Globus pallidus (tissue), 1 donor: ENCODE data around the gene FMNL2.
A peak's percentile ranks its signal among the peaks of the same experiment; 100 is the strongest.

Experiments used
- DNase-seq: peaks from one replicate; pipeline ENCODE4 v3.0.0-alpha.2; 2015; ENCODE audit warnings: low spot score

Gene FMNL2

GRCh38 chr2:152529420-152530115 is 194.6 kb downstream of the FMNL2 start:
- no peak for DNase-seq

DNA sequence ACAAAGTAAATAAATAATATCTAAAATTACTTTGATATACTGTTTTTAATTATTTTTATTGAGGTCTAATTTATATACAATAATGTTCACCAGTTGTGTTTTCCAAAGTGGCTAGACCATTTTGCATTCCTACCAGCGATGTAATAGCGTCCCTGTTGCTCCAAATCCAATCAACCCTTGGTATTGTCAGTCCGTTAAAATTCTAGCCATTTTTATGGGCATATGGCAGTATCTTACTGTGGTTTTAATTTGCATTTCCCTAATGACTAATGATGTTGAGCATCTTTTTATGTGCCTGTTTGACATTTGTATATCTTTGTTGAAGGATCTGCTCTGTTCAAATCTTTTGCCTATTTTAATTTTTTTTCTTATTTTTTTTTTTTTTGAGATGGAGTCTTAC is 197.3 kb downstream of the FMNL2 start:
- no peak for DNase-seq

GRCh38 chr2:152534460-152535135 is 199.6 kb downstream of the FMNL2 start:
- DNase-seq = no peak

DNA sequence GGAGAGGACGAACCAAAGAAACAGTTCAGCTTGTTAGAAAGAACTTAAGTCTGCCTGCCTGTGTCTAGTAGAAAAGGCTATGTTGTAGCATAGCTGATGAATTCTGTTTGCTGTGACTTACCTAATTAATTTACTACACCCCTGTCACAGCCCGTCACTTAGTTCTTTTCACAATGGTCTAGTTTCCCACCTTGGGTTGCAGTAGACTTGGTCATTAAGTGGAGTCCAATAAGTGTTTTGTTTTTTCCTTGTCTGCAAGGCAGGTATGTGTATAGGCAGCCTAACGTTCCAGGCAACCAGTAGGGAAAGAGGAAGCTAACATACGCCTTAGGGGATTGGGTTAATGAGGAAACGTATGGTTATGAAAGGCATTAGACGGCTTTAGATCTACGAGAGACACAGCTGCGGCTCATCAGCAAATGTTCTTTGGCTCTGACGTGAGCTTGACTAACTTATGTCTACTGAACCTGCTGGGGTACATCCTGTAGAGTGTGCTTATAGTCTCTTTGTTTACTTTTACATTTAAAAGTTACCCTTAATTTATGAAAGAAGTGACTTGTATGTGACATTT is 202.2 kb downstream of the FMNL2 start:
- no peak for DNase-seq

GRCh38 chr2:152539424-152539823 is 204.4 kb downstream of the FMNL2 start:
- no peak for DNase-seq

DNA sequence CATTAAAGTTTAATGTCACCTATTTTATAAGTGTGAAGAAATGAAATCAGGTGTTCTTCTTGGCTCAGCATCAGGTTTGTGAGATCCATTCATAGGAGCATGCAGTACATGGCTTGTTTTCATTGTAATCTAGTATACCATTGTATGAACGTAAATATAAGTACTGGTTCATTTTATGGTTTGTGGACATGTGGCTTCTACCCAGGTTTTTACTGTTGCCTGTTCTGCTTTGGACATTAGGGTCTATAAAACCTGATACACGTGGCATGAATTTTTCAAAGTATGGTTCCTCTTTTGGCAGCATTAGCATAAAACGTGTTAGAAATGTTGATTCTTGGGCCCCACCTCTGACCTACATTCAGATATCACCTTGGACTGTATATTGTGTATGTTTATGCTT is 206.7 kb downstream of the FMNL2 start:
- DNase-seq = no peak

GRCh38 chr2:152542337-152542994 is 207.5 kb downstream of the FMNL2 start:
- DNase-seq = no peak

DNA sequence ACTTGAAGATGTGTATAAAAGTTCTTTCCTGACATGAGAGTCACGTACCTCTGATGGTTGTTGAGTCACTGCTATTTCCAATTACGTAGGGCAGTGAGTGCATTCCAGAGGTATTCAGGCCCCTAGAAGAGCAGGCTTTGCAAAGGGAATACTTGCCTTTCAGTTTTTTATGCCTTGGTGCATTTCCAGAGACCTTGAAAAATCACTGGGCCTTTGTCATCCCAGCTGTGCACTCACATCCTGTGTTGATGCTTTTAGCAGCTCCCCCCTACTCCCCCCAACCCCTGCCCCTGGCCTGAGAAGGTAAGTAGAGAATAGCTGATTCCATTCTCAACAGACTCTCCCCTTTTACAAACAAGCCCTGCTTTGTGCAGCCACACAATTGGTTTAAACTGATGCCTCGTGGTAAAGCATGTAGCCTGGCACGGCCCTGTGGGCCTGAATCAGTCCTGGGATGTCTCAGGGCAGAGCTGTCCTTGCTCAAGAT is 208.1 kb downstream of the FMNL2 start:
- DNase-seq = peak; percentile 90

DNA sequence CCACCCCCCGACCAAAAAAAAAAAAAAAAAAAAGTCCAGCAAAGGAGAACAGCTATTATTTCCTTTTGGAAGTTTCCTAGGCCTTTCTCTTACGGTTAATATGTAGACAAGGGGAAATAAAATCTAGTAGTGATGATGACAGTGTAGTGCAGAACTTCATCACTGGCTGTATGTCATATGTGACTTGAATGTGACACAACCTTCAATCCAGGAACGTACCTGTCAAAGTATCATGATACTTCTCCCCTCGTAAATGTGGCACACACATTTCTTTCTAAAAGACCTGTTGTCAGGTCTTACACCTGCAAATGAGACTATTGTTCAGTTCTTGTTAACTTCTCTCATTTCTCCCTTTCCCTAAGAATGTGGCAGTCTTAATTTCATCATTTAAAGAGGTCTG is 208.7 kb downstream of the FMNL2 start:
- DNase-seq = no peak

- no peak for DNase-seq
Observed at GRCh38 chr2:152544638-152545037, 209.7 kb downstream of the FMNL2 start.

- DNase-seq = no peak
Observed at GRCh38 chr2:152546230-152546837, 211.4 kb downstream of the FMNL2 start.

- no peak for DNase-seq
Observed at GRCh38 chr2:152548111-152548875, 213.3 kb downstream of the FMNL2 start.

DNA sequence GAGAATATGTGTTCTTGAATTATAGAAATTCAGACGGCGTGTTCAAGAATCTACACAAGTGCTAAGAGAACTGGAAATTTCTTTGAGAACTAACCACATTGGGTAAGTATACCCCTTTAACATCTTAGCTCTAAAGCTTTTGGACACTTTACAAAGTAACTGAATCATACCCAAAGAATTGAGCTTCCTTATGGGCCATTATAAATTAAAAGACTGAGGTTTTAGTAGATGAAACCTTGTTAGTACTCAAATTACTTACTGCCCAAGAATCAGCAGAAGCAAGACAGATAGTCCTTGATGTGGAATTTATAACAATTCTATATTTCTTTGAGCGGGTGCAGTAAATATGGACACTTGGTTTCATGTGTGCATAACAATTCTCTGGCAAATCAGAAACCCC is 214.0 kb downstream of the FMNL2 start:
- DNase-seq = no peak

GRCh38 chr2:152549423-152549822 is 214.4 kb downstream of the FMNL2 start:
- DNase-seq = no peak

- no peak for DNase-seq
Observed at GRCh38 chr2:152550386-152550785, 215.4 kb downstream of the FMNL2 start.

GRCh38 chr2:152552888-152553287 is 217.9 kb downstream of the FMNL2 start:
- no peak for DNase-seq

DNA sequence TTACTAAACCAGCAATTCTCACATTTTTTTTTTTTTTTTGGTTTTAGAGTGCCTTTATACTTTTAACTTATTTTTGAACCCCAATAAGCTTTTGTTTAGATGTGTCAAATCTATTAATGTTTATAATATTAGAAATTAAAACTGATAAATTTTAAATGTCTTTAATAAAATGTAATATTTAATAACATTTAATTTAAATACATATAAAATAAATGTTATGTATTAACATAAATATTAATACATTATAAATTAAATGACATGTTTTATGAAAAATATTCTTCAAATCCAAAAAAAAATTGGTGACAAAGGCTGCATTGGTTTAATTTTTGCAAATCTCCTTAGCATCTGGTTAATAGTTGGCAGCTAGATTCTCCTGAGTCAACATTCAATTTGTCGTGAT is 218.5 kb downstream of the FMNL2 start:
- DNase-seq = no peak

- DNase-seq = no peak
Observed at GRCh38 chr2:152555048-152555447, 220.1 kb downstream of the FMNL2 start.

GRCh38 chr2:152556506-152556905 is 221.5 kb downstream of the FMNL2 start:
- DNase-seq = no peak

DNA sequence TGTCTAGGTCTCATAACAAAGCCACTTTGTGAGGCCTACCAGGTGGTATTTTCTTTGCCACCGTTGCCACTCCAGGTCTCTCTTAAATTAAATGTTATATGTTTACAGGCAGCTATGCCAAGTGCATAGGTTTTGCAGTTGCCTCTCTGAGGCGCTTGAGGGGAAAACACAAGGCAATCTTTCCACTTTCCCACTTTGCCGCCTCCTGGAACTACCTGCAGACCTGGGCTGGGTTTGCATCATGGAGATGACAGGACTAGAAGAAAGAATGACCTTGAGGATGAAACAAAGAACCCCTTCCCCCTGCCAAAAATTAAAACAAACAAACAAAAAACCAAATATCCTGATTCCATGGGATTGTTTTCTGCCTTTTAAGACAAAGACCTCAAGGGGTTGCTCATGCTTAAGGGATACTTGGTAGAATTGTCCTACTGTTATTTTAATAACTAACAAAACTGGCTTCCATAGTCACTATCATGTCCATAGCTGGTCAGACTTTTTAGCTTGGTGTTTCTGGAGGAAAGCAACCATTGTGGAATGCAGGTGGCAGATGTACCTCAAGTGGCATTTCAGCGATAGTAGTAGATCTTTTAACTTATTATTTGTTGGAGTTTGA is 222.4 kb downstream of the FMNL2 start:
- DNase-seq = no peak
